Islet of Langerhans (tissue), 1 donor: ENCODE results near the gene ADD3.
A peak's percentile ranks its signal among the peaks of the same experiment; 100 is the strongest.

Experiments
- FAIRE-seq: peaks from one replicate; lab custom pipeline; 2011; peaks lifted over from hg19 to GRCh38; lab: Jason Lieb, UNC

The ADD3 gene

DNA sequence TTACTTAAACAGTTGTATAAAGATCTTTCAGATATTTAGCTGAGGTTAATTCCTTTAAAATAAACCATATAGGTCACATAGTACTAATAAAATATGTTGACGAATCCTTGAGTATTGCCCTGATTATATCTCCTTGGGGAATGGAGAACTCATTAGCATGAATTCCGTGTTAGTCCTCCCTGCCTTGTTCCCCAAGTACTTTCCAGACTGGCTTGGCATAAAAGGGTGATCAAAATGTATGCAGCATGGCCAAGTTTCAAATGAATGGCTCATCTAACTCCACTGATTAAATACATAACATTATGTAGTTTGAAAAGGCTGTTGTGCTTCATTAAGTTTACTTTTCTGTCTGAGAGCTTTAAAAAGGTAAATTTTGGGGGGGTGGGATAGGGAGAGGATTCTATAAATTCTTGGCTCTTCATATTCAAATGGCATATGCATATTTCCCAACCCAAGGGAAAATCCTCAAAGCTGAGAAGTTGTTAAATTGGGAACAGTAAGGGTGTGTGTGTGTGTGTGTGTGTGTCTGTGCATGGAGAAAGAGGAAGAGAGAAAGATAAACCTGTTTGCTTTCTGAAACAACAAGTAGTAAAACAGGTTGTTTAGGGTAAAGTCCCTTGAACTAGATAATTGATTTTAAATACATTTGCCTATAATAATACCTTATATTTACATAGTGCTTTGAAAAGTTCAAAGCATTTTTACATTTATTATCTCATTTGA lies 4.8 kb upstream of the ADD3 start:
- no peak for FAIRE-seq

DNA sequence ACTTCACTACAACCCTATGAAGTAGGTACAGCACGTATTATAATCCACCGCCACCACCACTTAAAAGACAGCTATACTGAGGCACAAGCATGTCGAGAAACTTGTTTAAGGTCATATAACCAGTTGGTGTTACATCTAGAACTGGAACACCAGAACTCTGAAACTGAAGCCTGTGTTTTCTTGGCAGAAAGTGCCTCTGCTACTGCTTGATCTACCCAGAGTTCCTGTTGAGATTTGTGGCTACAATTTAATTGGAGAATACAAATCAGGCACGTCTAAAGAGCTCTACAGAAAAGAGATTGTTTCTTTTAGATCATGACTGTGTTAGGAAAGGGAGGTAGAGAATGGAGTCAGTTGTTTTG lies 4.3 kb upstream of the ADD3 start:
- no peak for FAIRE-seq

DNA sequence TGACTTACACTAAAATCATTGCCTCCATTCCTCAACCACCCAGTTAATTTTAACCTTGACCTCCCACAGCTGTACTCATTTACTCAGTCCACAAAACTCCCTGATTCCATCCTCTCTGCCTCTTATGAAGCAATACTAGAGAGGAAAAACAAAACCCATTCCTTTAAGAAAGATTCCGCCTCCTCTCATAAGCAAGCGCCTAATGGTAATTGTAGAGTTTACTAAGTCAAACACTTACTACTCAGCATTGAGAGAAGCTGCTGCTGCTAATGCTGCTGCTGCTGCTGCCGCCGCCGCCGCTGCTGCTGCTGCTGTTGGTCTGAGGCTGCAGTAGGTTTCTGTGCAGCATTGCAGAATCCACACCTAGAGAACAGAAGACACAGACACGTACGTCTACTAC lies 2.1 kb upstream of the ADD3 start:
- FAIRE-seq, result no peak

DNA sequence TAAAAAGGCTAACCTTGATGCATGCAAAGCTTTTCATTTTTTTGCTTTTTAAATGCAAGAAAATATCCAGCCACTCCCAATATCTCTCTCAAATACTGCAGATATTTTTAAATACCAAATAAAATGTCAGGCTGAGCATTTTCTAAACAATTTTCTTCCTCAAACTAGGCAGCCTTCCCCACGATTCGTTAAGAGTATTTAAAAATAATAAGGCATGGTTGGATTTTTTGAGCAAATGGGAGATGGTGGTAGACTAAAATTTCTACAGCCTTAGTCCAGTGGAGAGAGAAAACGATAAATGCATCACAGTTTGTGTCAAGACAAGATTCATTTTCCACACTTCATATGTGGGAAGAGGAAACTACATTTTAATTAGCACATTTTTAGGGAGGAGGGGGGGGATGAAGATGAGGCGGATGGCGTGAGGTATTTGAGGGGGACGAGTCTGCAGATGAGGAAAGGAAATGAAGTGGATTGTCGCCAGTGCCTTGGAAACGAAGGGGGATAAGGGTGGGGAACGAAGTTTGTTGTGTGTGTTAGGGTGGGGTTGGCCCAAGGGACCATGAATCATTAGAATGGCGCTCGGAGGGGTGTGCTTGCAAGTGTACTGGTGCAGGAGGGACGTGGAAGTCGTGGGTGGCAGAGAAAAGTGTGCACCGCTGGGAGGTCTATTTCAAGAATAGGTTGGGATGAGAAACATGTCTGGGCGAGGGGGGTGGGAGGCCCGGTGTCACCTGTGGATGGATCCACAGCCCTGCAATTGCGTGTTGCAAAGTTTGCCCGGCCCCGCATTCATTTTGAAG lies 1.2 kb upstream of the ADD3 start:
- no peak for FAIRE-seq

DNA sequence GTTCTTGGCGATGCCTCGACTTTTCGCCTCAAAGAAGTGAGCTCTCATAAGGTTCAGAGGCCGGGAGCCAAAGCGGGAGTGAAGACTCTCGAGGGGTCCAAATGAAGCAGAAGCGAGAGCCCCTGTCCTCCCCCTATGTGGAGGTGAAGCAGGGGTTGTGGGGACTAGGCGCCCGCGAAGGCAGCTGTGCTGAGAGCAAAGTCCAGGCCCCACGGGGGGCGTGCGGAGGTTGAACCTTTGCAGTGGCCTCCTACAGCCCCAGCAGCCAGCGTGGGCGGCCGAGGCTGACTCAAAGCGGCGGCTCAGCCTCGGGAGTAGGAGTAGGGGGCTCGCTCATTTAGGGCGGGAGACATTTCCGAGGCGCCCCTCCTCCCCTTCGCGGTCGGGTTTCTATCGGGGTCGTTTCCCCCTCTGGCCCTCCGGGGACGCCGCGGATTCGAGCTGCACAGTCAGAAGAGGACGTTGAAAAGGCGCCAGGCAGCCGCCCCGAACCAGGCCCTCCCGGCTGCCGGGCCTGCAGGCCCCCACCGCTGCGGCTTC lies 553 bp upstream of the ADD3 start:
- no peak for FAIRE-seq

DNA sequence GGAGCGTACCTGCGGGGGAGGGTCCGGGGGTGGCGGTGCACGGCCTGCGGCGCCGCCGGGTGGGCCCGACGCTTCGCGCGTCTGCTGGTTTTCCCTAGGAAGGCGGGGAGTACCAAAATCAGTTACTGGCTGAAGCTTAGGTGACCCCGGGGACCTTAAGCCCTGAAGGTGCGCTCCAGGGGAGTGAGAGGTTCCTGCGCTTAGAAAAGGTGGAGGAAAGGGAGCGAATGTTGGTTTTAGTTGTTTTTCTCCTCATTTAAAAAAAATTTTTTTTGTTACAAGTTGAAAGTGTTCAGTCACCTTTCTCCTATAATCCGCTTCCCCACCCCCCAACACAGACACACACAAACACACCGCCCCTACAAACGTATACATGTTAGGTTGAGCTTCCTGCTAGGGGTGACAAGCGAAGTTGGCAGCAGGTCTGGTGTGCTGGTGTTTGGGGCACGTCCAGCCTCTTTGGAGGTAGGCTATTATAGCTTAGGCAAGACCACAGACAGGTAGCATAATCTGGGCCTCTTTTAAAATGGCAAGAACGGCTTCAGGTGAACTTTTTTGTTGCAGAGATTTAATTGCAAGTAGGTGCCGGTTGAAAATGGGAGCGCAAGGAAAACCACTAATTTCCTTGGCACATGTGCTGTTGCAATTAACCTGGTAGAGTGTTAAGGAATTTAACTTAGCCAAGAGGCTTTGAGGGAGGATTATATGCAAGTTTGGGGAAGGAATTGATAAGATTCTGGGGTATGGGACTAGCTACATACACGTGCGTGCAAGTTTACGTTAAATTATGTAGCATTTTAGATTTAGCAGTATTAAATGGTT lies 945 bp downstream of the ADD3 start:
- no peak for FAIRE-seq

DNA sequence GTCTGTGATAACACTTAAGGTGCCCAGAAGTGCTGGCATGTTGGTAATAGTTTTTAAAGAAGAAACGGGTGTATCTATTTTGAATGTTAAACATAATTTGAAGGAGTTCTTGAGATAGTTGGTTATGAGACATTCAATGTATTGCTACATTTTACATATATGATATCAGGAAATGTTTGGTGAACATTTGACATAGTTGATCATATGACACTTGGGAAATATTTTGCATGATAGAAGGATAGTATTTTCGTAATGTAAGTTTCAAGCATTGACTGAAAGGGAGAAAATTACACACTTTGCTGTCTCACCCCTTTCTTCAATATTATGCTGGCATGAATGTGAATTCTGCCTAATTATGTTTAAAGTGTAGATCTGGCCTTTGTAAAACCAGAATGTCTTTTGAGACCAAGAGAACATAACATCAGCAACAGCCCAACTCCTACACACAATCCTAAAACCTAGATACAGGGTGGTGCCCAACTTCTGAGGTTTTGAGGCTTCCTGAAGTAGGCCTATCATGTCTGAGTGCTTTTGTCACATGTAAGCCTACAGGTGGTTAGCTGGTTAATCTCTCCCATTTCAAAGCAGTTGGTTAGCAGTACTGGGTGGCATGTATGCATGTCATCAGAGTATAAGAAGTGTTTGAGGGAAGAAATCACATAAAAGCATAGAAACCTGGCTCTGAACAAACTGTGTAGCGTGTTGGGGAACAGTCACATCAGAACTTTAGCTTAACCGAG lies 2.1 kb downstream of the ADD3 start:
- FAIRE-seq, result no peak

DNA sequence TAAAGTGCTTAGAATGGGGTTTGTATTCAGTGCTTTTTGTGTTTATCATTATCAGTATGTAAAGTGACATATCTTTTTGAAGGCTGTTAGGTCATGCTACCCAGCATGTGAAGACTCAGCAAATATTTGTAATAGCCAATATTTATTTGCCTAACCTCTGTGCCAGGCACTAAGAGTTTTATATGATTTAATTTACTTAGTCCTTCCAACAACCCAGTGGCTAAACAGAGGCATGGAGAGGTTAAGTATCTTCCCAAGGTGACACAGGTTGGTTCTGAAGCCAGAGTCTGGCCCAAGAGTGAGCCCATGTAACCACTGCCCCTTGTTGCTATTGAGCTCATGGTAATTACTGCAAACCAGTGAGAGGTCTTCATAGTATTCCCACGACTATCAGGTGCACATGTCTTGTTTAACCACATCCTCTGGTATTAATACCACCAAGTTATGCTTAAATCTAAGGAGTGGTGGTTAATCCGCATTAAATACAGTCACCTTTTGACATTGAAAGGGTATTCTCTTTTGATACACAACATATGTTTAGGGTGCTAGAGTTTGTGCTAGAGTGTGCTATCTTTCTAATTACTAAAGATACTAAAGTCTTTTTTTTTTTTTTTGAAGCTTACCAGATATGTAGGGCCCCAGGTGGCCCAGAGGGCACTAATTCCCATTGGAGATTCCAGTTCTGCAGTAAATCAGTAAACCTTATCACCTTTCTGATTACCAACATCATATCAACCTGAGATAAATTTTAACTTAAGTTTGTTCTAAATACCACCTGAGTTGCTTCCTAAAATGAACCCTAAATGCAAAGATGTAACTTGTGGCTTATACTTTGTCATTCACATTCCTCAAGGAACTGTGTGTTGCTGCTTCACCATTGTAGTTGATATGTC lies 2.9 kb downstream of the ADD3 start:
- FAIRE-seq, result no peak

DNA sequence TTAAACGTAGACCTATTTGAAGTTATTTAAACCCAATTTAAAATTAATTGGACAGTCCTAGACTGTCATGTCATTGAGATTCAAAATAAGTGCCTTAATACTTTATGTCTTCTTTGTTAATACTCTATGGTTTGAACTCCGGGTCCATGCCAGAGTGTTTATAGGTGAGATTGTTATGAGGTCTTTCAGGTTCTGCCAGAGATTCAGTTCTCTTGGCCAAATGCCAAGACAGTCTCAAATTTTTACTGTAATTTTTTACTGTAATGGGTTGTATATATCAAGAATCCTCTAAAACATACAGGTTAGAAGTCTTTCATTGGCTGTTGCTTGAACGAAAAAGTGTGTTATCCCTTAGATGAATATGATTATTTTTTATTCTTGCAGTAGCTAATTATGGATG lies 3.9 kb downstream of the ADD3 start:
- no peak for FAIRE-seq

DNA sequence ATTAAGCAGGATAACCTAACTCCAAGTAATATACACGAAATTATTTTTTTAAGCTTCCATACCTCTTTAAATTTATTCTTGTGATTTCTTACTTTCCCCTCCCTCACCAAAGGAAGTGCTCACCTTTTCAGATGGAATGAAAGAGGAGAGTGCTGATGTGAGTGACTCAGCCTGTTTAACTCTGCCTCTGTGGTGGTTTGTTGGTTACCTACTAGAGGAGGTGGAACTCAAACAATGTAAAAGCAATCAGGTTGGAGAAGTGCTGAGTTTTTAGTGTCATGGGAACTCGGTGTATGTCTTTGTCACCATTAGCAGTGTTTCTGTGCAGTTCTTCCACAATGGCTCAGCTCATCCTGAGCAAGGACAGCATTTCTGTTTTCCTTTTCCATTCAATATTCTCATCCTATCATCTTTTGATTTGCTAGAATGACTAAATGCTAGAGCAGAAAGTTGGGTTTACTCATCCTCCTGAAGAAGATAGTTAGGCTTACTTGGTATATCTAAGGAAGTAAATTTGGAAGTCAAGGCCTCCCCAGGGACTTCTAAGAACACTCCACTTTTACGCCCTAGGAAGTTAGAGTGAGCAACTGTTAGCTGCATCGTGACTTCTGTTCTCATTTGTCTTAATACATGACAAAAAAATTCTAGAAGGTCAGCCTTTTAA lies 6.0 kb downstream of the ADD3 start:
- no peak for FAIRE-seq

DNA sequence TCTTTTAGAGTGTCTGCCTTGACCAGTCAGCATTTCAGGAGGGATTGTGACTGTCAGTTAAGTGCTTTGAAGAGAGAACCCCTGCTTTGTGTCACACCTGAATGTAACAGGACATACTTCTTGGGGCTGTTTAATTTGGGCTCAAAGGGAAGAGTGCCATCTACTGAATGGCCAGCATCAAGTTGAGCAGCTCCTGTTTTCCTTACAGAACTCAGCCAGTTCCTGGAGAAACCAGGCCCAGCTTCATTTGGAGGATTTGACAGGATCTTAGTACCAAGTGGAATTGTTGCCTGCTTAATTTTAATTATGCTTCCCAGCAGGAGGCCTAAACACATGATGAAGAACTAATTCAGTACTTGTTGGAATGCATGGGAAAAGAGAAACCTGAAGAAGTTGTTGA lies 8.3 kb downstream of the ADD3 start:
- FAIRE-seq, result no peak

DNA sequence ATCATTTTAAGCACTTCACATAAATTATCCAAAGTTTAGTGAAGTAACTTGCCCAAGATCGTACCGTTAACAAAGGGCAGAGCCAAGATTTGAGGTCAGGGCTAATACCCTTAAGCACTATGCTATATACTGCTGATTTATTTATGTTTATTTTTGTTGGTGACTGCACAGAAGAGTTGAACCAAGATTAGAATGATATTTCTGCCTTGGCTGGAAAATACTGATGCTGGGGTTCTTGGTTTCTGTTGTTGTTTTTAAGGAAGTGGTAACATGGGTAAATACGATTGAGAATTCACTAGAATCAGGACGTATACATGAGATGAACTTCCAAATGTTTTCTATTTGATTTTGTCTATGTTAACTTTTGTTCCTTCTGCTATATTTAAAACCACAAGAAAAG lies 9.3 kb downstream of the ADD3 start:
- FAIRE-seq, result no peak

DNA sequence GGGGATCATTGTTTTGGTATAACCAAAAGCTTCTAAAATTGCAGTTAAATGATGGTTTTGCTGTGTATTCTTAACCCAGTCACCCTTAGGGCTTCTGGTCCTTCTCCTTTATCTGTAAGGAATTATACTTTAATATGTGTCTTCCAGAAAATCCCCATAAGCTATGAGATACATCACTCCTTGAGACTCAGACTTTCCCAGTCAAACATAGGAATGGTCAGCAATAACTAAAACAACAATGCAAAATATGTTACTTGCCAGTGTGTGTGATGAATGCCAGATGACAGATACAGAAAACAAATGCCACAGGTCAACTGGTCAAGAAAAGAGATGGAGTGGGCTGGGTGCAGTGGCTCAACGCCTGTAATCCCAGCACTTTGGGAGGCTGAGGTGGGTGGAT lies 10.1 kb downstream of the ADD3 start:
- FAIRE-seq, result no peak

DNA sequence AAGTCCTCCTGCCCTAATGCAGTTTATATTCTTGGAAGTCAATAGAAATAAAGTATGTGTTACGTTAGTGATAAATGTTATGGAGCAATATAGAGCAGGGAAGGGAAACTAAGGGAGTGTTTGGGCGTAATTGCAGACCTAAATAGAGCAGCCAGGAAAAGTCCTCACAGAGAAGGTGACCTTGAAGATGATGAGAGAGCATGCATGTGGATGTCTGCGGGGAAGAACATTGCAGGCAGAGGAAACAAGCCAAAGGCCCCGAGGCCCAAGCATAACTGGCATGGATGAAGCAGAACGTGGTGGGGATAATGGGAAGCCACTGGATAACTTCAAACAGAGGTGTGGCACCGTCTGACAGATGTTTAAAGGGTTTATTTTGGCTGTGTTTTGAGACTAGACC lies 12.5 kb downstream of the ADD3 start:
- FAIRE-seq, result no peak

DNA sequence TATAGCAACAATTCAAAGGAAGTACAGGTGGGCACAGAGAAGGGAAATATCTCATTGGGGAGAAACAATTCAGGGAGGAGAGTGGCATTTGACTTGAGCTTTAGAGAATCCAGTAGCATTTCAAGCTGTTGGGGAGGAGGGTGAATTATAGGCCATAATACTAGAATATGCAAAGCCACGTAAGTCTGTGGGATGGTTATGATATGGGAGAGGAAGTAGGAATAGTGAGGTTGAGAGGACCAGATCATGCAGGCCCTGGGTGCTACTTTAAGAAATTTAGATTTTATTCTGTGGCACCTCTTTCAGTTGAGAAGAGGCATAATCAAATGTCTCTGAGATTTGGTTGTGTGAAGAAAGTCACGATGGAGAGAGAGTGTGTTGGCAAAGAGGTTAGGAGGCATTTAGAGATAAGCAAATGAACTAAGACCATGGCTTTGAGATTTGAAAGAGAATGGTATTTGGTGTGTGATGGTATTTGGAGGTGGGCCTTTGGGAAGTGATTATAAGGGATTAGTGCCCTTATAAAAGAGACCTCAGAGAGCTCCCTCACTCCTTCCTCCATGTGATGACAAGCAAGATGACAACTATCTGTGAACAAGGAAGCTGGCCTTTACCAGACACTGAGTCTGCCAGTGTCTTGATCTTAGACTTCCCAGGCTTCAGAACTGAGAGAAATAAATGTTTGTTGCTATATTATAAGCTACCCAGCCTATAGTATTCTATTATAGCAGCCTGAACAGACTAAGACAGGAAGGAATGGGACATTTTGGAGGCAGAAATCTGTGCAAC lies 15.1 kb downstream of the ADD3 start:
- no peak for FAIRE-seq

DNA sequence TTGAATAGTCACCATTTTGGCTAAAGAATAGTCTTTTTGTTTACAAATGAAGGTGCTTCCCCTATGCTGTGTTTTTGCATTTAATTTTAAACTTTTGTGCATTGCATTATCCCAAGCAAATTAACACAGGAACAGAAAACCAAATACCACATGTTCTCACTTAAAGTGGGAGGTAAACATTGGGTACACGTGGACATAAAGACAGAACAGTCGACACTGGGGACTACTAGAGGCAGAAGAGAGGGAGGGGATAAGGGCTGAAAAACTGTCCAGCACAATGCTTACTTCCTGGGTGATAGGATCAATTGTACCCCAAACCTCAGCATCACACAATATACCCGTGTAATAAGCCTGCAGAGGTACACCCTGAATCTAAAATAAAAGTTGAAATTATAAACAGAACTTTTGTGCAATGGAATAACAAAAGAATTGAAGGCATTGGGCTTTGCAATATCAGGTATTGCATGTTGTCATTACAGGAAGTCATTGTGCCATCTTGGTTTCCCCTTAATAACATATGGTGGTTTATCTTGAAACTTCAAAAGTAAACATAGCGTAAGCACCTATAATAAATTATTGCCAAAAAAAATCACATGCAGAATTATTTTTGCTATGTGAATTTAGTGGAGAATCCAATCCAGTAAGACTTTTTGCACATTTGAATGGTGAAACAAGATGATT lies 16.1 kb downstream of the ADD3 start:
- no peak for FAIRE-seq

DNA sequence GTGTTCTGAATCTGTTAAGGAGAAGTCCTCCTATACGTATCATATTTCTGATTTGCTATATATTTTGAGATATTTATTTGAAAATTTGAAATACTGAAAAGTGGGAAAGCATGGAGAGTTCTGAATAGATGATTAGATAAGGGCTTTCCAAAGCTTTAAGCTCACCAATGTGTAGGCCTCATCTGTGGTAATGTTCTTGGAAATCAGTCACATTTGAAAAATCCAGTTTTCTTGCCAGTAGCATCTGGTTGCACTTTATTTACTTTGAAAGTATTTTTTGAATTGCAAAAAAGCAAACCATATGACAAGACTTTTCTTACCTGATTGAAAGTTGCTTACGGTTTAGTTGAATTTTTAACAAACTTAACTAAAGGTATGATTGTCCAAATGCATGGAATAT lies 21.7 kb downstream of the ADD3 start:
- no peak for FAIRE-seq

DNA sequence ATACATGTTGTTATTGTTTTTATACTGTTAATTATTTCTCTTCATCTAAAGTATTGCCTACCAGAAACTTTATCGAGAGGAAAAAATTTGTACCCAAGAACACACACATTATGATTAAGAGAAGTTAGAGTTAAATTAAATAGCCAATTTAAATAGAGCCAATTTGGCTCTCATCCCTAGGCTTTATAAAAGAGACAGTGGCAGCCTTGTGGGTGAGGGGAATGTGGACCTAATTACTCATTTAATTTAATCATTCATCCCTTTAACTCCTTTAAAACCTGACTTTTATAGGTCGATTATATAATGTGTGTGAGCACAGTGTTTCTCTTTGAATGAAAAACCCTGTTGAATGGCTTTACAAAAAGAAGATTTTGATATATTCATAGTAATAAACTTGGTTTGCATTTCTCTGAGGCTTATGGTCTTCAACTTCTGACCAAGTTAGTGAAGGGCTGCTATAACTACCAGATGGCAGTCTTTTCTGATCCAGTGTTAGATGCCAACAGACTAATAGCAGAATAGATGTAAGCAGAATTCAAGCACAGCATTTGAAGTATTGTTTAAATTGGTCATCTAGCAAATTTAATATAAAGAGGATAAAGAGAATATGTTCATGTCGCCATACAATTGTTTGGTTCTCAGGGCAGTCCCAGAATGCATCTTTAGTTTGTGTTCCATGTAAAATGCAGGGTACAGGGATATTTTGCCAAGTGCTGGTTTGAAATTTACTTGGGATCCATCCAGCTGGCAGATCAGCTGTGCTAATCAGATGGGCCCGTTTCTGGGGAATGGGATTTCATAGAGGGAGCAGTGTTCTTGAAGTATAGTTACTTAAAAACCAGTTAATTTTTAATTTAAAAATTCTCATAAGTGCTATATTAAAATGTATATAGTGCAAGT lies 25.3 kb downstream of the ADD3 start:
- FAIRE-seq, result peak; percentile 13
